Measurements from ENCODE around the gene PXDN.
"Not testable (repeated sequence)": the region's sequence is repeated elsewhere in the genome, so short reads cannot be mapped to it uniquely, and the experiment has no call there.

PXDN gene, protein sequence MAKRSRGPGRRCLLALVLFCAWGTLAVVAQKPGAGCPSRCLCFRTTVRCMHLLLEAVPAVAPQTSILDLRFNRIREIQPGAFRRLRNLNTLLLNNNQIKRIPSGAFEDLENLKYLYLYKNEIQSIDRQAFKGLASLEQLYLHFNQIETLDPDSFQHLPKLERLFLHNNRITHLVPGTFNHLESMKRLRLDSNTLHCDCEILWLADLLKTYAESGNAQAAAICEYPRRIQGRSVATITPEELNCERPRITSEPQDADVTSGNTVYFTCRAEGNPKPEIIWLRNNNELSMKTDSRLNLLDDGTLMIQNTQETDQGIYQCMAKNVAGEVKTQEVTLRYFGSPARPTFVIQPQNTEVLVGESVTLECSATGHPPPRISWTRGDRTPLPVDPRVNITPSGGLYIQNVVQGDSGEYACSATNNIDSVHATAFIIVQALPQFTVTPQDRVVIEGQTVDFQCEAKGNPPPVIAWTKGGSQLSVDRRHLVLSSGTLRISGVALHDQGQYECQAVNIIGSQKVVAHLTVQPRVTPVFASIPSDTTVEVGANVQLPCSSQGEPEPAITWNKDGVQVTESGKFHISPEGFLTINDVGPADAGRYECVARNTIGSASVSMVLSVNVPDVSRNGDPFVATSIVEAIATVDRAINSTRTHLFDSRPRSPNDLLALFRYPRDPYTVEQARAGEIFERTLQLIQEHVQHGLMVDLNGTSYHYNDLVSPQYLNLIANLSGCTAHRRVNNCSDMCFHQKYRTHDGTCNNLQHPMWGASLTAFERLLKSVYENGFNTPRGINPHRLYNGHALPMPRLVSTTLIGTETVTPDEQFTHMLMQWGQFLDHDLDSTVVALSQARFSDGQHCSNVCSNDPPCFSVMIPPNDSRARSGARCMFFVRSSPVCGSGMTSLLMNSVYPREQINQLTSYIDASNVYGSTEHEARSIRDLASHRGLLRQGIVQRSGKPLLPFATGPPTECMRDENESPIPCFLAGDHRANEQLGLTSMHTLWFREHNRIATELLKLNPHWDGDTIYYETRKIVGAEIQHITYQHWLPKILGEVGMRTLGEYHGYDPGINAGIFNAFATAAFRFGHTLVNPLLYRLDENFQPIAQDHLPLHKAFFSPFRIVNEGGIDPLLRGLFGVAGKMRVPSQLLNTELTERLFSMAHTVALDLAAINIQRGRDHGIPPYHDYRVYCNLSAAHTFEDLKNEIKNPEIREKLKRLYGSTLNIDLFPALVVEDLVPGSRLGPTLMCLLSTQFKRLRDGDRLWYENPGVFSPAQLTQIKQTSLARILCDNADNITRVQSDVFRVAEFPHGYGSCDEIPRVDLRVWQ (N-terminal part only)

DNA sequence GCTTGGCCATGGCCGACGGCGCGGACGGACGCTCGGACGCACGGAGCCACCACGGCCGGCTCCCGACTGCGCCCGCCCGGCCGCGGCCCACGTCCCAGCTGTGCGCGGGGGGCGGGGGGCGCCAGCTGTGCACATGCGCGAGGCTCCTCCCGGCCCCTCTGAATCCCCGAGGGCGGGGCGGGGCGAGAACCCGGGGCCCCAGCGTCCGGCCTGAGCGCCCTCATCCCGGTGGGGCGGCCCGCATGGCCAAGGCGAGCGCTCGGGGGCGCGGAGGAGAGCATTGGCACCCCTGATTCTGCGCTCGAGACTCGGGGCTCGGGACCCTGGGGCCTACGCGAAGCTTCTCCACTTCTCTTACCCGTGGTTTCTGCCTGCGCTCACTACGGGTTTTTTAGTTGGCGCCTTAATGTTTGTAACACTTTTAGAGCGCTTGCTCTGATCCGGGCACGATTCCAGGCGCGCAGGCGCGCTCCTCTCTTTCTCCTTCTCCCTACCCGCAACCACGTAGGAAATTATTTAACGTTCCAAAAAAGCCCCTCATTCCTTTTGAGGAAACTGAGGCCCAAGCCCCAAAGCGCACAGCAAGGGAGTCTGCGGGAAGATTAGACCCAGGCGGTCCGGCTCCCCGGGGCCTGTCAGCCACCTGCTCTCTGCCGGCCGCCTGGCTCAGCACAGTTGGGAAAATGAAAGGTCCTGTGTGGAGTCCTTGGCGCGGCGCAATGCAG is at the start of gene PXDN:
Gene PXDN, minus strand, starts transcription at position 70 of the 725 bp plus-strand sequence. Its CDS starts 60 bp downstream, at position 10.
- no peak for DNase-seq

DNA sequence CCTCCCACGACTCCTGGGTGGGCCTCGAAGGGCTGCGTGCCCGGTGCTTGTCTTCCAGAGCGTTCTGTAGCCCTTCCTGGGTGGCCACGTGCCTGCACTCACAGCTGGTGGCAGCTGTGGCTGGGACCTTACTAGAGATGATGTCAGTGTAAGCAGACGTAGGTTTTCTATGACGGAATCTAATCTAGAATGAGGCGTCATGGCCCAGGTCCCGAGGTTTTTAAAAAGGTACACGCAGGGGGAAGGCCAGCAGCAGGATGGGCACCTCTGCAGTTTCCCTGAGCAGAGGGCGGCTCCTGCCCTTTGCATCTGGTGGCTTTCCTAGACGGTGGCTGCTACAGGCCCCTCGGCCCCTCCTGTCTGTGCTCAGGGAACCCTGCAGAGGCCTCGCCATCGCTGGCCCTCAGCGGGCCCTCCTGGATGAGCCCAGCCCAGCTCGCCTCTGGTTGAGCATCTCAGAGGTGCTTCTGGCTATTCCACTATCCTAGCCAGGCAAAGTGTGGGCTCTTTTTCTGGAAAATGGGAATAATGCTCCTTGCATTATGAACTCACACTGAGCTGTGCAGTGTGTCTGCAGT is 49.6 kb upstream of the PXDN start:
- no peak for DNase-seq

DNA sequence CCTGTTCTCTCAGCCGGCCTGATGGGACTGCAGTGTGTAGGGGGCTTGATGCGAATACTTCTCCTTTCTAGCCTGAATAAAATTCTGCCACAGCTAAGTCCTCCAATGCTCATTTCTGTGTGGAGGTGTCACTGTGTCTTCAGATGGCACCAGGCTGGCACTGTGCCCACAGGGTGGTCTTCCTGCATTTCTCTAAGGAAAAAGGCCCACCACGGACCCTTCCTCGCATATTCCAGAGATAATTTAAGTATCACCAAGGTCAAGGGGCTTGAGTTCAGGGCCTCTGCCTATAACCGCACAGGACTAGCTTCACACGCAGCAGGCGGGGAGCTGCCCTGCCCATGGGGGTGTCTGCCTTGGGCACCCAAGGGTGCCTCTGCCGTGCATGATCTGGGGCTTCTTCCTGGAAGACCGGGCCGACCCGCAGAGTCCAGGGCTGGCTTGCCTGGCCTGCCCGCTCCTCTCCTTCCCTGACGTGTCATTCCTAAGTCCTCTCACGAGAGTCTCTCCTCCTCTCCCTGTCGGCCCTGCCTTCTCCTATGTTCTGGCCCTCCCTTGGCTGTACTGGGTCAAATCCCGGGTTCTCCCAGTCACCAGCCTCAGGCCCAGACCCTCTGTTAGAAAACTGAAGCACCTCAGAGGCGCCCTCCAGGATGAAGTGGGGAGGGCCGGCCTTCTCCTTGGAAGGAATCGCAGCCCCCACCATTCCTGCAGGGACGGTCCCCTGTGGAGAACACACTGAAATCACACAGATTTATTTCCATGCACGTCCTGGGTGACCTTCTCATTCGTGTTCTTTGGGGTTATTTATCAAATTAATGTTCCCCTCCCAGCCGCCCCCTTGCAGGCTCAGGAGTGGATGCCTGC is 48.9 kb upstream of the PXDN start:
- no peak for DNase-seq

DNA sequence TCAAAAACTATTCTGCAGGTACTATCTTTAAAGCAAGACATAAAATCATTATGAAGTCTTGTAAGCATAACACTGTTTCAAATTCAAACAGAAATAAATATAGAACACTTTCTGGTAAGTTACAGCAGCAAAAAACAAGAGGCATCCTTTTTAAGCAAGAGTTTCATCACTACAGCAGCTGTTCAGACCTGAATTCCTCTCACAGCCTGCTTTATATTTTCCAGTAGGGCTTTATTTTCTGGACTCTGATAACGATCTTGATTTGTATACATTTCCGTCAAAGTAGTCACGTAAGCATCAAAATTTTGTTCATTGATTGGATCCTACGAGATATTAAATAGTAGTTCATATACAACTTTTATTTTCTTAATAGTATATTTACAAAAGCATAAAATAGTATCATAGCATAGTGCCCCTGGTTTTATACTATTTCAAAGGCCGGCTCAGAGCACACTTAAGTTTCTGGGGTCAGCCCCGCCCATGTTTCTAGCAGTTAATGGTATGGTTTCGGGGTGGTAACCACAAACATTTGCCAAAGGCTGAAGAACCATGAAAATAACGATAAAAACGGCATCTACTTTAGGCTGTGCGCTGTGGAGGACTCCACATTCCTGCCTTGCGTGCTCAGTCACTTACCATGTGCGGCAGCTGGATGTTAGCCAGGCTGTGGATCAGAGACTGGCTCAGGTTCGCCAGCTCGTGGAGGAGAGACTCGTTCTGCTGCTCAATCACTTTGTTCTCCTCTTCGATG is 47.5 kb upstream of the PXDN start:
- DNase-seq = no peak

DNA sequence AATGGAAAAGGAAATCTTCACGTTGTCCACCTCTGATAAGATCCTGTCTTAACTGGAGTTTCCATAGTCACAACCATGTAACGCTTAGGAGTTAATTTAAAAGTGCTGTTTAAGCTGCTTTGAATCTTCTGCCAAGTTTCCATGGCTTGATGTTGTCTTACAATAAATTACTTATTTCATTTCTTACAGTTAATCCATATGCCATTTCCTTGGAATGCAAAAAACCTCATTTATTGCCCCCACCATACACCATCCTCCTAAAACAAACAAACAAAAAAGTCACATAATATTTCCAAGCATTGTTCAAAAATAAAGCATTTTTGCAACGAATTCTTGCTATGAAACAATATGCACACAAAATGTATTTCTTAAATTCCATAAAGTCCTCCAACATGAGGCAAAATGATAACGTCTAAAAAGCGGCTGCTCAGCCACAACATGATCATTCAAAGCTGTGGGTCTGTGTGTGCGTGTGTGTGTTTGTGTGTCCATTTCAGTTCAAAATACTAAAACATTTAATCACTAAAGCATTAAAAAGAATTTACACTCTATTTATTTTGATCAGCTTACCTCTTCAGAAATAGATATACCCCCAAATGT is 46.8 kb upstream of the PXDN start:
- DNase-seq = no peak

DNA sequence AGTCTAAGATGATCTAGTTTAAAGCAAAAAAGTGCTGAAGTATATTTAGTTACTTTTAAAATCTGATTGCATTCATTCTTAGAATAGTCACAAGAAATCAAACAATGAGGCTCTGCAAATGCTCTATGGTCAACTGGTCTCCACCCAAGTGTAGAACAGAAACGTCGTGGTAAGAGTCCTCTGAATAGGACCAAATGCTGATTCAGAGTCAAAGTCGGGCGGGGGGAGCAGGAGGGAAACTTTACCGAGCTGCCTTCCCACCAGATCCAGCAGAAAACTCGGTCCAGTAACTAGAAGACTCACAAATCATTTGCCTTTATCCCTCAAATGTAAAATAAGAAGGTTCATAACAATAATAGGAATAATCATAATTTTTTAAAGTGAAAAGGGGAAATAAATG is 46.2 kb upstream of the PXDN start:
- no peak for DNase-seq

DNA sequence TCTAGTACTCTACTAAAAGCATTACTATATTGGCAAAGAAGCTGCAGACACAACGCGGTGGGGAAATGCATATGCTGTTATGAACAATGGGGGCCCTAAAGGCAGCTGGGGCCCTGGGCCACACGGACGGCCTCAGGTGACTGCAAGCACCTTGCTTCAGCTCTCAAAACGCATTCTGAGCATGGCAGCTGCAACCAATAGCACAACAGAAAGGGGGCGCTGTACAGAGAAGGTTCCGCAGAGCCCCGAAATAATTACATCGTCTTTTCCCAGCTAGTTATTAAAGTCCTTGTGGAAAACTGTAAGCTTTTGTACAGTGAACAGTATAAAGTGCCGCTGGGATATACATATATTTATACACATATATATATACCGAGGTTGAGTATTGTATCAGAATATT is 45.3 kb upstream of the PXDN start:
- no peak for DNase-seq

DNA sequence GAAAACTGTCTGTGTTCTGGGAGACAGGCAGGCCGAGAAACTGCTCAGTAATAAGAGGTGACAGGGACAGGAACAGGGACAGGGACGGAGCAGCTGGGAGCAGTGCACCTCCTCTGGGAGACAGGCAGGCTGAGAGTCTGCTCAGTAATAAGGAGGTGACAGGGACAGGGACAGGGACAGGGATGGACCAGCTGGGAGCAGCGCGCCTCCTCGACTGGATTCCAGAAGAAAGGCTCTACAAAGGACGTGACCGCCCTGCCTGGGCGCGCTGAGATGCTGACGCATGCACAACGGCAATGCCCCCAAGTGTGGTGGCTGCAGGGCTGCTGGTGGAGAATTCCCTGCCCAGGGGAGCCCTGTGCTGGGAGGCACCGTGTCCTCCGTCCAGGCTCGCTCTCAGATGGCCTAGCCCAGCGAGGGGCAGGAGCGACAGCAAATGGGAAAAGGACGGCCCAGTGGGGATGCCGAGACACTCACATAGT is 44.2 kb upstream of the PXDN start:
- no peak for DNase-seq

DNA sequence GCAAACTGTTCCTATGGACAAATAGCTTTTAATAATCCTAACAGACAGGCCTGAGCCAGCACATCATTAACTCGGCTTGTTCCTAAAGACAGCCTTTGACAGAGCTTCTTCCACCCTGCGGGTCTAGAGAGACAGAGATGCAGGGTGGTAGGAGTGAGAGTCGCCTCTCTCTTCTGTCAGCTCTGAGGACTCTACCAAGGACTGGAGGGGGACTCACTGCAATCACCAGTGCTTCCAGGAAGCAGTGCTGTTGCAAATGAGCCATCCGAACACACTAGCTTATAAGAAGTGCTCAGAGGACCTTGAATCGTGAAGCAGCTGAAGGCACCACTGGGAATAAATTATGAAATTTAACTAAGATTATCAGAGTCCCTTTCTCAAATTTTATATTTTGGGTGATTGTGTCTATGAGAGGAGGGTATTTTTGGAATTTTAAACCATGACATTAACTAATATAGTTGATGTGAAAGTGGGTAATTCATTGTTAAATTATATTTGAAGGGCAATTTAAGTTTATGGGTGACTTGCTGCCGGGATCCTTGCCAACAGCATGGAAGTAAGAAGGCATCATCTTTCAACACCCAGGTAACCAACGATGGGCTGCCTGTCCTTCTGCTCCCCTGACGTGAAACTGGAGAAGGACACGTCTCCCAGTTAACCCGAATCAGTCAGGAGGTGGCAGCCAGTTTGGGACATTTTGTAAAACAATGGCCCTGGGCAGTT is 43.6 kb upstream of the PXDN start:
- DNase-seq = no peak

DNA sequence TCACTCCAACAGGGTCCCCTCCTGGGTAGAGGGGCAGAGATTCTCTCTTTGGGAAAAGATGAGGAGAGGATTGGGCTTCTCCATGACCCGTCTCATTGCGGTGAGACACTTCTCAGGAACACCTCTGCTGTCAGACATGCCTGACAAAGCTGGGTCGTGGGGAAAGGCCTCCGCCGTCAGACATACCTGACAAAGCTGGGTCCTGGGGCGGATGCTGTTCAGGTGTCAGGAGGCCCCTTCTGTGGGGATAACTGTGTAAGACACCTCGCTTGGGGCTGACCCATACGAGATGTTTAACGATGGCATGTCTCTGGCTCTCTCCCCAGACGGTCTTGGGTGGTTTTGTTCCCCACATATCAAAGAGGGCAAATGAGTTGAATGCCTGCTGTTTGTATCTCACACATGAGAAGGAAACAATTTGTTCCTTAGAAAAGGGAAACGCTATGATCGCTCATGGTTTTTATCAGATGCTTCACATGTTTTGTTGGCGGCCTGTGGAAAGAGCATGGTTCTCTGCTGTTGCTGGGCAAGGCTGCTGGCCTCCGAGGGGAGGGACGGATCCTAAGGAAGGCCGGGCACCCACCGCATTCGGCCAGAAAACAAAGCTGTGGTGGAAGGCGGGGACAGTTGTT is 40.8 kb upstream of the PXDN start:
- no peak for DNase-seq

DNA sequence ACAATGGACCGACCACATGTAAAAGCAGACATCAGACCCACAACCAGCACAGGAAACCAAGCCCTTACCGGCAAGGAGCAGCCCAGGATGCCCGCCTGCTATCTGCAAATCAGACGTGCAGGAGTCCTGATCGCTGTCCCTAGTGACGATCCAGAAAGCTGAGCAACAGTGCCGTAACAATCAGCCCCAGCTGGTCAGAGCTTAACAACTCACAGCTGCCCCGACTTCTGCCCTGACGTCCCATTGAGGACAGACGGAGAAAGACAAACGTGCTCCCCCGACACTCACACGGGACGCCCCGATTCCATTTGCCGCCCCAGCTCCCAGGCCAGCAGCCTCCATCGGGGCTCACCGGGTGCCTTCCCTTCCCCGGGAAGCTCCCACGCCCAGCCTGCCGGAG is 39.8 kb upstream of the PXDN start:
- DNase-seq = no peak

DNA sequence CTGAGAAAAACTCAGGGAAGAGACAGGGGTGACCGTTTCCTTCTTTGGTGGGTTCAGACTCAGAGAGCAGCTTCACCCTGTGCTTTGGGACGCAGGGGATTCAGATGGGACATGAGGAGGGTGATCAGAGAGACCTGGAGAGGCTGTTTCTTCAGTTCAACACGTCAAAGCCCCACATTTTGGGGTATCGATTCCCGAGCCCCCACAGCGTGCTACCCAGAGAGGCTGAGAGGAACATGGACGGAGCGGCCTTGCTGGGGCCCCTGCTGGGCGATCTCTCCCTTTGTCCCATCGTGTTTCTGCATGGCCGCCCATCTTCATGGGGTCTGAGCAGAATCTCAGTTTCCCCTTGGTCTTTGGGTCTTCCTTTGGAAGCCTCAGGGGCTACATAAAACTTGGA is 38.2 kb upstream of the PXDN start:
- no peak for DNase-seq

DNA sequence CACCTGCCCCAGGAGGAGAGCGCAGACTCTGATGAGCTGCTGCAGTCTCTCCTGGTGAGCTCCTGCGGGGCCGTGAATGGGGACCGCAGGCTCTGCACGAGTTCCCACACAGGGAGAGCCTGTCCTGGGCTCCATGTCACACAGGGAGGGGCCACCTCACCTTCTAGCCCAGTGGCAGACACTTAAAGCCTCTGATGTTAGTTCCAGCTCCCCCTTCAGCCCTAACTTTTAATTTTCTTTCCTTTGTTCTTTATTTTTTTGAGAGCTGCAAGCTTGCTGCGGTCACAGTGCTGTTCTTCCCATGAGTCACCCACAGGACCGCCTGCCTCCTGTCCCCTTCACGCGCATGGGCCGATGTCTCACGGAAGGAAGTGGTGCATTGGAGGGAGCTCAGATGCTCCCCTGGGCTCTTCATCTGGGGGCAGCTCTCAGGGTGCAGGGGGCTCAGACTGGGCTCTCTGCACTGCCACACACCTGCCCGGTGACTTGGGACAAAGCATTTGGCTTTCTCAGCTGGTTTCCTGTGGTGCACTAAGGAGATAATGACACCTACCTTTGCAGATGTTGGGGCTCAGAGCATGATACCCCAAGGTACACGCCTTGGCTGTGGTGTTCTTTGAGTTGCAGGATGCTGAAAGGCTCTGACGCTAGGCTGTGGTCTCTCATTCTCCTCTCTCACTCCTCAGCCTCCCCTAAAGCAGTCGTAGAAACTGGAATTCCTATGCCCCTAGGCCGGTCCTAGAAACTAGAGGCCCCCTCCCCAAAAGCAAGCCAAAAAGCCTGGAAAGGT is 37.2 kb upstream of the PXDN start:
- DNase-seq = no peak

DNA sequence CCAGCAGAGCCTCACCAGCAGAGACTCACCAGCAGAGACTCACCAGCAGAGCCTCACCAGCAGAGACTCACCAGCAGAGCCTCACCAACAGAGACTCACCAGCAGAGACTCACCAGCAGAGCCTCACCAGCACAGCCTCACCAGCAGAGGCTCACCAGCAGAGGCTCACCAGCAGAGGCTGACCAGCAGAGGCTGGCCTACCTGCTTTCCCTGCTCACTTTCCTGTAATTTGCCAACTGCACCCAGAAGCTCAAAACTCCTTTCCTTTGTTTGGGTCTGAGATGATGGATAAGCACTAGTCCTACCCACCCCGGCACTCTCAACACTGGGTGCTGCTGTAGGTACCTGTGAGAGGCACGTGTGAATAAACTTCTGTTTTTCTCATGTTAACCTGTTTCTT is 36.4 kb upstream of the PXDN start:
- no peak for DNase-seq

DNA sequence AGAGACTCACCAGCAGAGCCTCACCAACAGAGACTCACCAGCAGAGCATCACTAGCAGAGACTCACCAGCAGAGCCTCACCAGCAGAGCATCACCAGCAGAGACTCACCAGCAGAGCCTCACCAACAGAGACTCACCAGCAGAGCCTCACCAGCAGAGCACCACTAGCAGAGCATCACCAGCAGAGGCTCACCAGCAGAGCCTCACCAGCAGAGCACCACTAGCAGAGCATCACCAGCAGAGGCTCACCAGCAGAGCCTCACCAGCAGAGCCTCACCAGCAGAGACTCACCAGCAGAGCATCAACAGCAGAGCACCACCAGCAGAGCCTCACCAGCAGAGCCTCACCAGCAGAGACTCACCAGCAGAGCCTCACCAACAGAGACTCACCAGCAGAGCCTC is 35.7 kb upstream of the PXDN start:
- DNase-seq = not testable (repeated sequence)

DNA sequence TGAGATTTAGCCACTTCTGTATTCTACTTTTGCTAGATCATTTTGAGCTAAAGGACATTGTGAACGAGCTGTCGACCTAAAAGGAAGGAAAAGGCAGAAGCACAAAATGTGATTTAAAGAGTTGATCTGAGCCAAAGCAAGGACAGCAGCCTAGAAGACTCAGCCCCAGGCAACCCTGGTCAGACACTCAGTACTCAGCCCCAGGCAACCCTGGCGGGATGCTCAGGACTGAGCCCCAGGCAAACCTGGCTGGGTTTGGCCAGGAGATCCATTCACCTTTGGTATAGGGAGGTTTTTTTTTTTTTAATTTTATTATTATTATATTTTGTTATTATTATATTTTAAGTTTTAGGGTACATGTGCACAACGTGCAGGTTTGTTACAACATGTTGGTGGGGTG is 34.3 kb upstream of the PXDN start:
- no peak for DNase-seq

DNA sequence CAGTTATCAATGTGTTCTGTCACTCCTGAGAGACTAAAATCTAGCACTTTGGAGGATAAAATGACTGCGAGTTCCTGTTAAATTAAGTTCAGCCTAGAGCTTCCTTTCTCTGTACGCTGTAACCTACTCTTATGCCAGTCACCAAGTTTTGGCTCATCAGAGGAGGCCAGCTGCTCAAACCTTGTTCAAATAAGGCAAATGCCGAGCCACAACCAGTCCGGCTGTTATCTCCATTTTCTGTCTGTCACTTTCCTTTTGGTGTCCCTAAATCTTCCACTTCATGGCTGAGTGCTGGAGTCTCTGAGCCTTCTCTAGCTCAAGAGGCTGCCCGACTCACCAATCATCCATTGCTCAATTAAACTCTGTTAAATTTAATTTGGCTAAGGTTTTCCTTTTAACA is 33.5 kb upstream of the PXDN start:
- no peak for DNase-seq

DNA sequence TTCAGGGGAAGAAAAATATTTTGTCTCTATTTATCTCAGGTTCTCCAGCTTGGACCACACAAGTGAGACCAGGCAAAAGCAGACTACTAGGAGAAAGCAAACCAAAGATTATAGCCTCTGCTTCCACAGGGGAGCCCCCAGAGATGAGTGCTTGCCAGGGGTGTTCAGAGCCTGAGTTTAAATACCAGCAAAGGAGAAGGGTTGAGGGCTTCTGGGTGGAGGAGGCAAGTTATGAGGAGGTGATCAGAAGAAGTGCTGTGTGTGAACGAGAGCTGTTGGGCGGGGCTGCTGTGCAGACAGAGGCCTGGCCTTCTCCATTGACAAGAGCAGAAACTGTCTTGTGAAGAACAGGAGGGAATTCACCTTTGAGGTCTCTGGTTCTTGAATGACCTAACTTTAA is 32.8 kb upstream of the PXDN start:
- no peak for DNase-seq

All from DMS 273 treated with DMSO at 0.1 percent for 48 hours (cell line).